GM23338 (cell line): Measurements from ENCODE around the gene NGLY1.

Source experiments
- CREB1 ChIP-seq: fragments of 250-450 bp; sonication (Bioruptor Pico); IDR thresholded peaks from 2 replicates; pipeline ENCODE4 v1.5.0; 2020; ENCODE audit warnings: low read depth, mild to moderate bottlenecking, moderate library complexity
- EZH2 ChIP-seq: fragments of 200-600 bp; sonication (generic); IDR thresholded peaks from one replicate; pipeline ENCODE4 v1.8.0; 2017; ENCODE audit warnings: antibody characterized with exemption, mild to moderate bottlenecking, low read depth; ENCODE audit not compliant: unreplicated experiment
- EZH2phosphoT487 ChIP-seq: fragments of 200-600 bp; sonication (generic); IDR thresholded peaks from one replicate; pipeline ENCODE4 v1.8.1; 2018; ENCODE audit warnings: antibody characterized with exemption; ENCODE audit not compliant: unreplicated experiment
- JUNB ChIP-seq: IDR thresholded peaks from one replicate; pipeline ENCODE4 v1.6.1; 2016; ENCODE audit warnings: antibody characterized with exemption; ENCODE audit not compliant: unreplicated experiment
- POLR2AphosphoS5 ChIP-seq: IDR thresholded peaks from 2 replicates; pipeline ENCODE4 v1.6.1; 2016; ENCODE audit warnings: antibody characterized with exemption, low read depth
- ZNF114 ChIP-seq: fragments of 250-450 bp; sonication (Bioruptor Pico); IDR thresholded peaks from 2 replicates; pipeline ENCODE4 v1.5.0; 2020; ENCODE audit warnings: mild to moderate bottlenecking, moderate library complexity
- ZNF331 ChIP-seq: fragments of 250-450 bp; sonication (Bioruptor Pico); IDR thresholded peaks from 2 replicates; pipeline ENCODE4 v1.5.0; 2020; ENCODE audit warnings: low read depth, mild to moderate bottlenecking, moderate library complexity
- TF ChIP-seq, protein P1 (sequence below), 2 experiments: fragments of 200-600 bp in 1 of 2; sonication (generic) in 1 of 2; conservative IDR thresholded peaks; 2 replicates each; pipeline versions ENCODE4 v1.5.1 to v1.6.1; 2016 to 2017; ENCODE audit warnings: antibody characterized with exemption in 2 of 2, low read depth in 2 of 2, mild to moderate bottlenecking in 2 of 2, moderate library complexity in 1 of 2
- TF ChIP-seq, protein P2 (sequence below): IDR thresholded peaks from one replicate; pipeline ENCODE4 v1.6.1; 2018; ENCODE audit warnings: antibody characterized with exemption; ENCODE audit not compliant: unreplicated experiment

DNA sequence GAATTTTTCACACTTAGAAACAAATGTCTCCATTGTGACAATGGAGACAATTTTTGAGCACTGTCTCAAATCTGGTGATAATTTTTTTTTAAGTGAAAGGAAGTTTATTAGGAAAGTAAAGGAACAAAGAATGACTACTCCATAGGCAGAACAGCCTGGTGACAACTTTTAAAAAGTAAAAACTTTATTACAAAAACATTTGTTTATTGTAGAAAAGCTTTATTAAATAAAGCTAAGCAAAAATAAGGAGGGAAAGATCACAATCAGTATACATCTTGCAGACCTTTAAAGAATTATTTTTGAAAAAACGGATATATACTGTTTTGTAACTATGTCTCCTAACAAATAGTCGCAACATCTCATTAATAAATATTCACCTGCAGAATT is 6.0 kb upstream of the NGLY1 start:
- TF ChIP-seq, protein P1, sequence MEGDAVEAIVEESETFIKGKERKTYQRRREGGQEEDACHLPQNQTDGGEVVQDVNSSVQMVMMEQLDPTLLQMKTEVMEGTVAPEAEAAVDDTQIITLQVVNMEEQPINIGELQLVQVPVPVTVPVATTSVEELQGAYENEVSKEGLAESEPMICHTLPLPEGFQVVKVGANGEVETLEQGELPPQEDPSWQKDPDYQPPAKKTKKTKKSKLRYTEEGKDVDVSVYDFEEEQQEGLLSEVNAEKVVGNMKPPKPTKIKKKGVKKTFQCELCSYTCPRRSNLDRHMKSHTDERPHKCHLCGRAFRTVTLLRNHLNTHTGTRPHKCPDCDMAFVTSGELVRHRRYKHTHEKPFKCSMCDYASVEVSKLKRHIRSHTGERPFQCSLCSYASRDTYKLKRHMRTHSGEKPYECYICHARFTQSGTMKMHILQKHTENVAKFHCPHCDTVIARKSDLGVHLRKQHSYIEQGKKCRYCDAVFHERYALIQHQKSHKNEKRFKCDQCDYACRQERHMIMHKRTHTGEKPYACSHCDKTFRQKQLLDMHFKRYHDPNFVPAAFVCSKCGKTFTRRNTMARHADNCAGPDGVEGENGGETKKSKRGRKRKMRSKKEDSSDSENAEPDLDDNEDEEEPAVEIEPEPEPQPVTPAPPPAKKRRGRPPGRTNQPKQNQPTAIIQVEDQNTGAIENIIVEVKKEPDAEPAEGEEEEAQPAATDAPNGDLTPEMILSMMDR (conservative IDR thresholded peaks at IDR 0.05; ENCODE audit: low read depth in 2 of 2): no peak
- TF ChIP-seq EZH2phosphoT487: no peak
- no peak for TF ChIP-seq POLR2AphosphoS5
- TF ChIP-seq JUNB: no peak
- TF ChIP-seq ZNF114 (CRISPR knock-in tag): no peak
- TF ChIP-seq EZH2: no peak
- TF ChIP-seq CREB1 (CRISPR knock-in tag): no peak
- TF ChIP-seq, protein P2, sequence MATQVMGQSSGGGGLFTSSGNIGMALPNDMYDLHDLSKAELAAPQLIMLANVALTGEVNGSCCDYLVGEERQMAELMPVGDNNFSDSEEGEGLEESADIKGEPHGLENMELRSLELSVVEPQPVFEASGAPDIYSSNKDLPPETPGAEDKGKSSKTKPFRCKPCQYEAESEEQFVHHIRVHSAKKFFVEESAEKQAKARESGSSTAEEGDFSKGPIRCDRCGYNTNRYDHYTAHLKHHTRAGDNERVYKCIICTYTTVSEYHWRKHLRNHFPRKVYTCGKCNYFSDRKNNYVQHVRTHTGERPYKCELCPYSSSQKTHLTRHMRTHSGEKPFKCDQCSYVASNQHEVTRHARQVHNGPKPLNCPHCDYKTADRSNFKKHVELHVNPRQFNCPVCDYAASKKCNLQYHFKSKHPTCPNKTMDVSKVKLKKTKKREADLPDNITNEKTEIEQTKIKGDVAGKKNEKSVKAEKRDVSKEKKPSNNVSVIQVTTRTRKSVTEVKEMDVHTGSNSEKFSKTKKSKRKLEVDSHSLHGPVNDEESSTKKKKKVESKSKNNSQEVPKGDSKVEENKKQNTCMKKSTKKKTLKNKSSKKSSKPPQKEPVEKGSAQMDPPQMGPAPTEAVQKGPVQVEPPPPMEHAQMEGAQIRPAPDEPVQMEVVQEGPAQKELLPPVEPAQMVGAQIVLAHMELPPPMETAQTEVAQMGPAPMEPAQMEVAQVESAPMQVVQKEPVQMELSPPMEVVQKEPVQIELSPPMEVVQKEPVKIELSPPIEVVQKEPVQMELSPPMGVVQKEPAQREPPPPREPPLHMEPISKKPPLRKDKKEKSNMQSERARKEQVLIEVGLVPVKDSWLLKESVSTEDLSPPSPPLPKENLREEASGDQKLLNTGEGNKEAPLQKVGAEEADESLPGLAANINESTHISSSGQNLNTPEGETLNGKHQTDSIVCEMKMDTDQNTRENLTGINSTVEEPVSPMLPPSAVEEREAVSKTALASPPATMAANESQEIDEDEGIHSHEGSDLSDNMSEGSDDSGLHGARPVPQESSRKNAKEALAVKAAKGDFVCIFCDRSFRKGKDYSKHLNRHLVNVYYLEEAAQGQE: no peak
- TF ChIP-seq ZNF331 (CRISPR knock-in tag): no peak
